ENCODE measurements around the gene PPP1CB. TPM values are rescaled to one million over a fixed set of nuclear protein-coding genes. Genes with fewer than 3 reads are reported as not detected.

PPP1CB gene
- polyA plus RNA-seq, 1 of the 3 experiments (the other 2 are of a cell fraction): 24.7 TPM

DNA sequence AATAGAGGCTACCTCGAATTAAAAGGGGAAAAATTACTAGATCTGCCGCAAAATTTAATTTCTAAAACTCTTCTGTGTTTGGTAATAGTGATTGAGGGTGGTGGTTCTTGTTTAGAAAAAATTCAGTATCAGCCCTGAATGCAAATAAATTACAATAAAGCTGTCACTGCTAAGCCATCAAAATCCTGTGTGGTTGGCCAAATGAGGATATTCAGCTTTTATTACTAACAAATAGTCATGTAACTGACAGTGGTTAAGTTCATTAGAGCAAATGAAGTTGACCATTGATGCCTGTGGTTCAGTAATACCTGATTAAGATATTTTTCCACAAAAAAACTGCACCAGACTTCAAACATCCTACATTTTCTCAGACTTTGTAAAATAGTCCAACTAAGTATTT, 14.4 kb downstream of the PPP1CB start:
- peaks cover 5 to 22% of the 10 kb centered on the region in 2 experiments for H3K36me3 ChIP-seq (replicated peaks in 1 of 2; ENCODE audit: control insufficient read depth in 1 of 2, insufficient read depth in 2 of 2, low read length in 1 of 2)
- peak overlapping the region; percentile 17 to 60; a peak in 3 of 4 replicates for H3K27ac ChIP-seq (ENCODE audit: low read depth in 2 of 2, low read length in 1 of 2)
- no peak overlapping the region for H3K4me2 ChIP-seq
- ChIA-PET POLR2A (no interaction called here), CTCF (interaction anchor here (0.9 to 2.3 kb wide), 6 partner anchors 8 to 199 kb away, joined by 3 to 15 read pairs (median 4); no protein-coding TSS in a partner anchor)
- no peaks in the 10 kb centered on the region for H3K9me3 ChIP-seq
- TF ChIP-seq SMC3 (IDR thresholded peaks at IDR 0.05; ENCODE audit: low read depth, low read length) (no peak), EZH2phosphoT487 (IDR thresholded peaks at IDR 0.05; ENCODE audit: borderline replicate concordance, low read depth) (no peak), YY1 (IDR thresholded peaks at IDR 0.05; ENCODE audit: low read depth) (no peak), RCOR1 (IDR thresholded peaks at IDR 0.05; ENCODE audit: low read length) (no peak), IRF3 (IDR thresholded peaks at IDR 0.05; ENCODE audit: low read depth, low read length) (no peak), FOXJ3 (CRISPR knock-in tag; IDR thresholded peaks at IDR 0.05) (no peak)
- TF ChIP-seq, protein P1, sequence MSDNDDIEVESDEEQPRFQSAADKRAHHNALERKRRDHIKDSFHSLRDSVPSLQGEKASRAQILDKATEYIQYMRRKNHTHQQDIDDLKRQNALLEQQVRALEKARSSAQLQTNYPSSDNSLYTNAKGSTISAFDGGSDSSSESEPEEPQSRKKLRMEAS (IDR thresholded peaks at IDR 0.05; ENCODE audit: low read depth): no peak
- TF ChIP-seq, protein P2, sequence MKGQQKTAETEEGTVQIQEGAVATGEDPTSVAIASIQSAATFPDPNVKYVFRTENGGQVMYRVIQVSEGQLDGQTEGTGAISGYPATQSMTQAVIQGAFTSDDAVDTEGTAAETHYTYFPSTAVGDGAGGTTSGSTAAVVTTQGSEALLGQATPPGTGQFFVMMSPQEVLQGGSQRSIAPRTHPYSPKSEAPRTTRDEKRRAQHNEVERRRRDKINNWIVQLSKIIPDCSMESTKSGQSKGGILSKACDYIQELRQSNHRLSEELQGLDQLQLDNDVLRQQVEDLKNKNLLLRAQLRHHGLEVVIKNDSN (IDR thresholded peaks at IDR 0.05; ENCODE audit: borderline replicate concordance, low read depth): no peak
- H3K27me3 ChIP-seq (ENCODE audit: insufficient read depth): no peaks in the 10 kb centered on the region
- H3K9me2 ChIP-seq: no peaks in the 10 kb centered on the region
- H3K4me3 ChIP-seq (ENCODE audit: low read depth in 2 of 2, low read length in 1 of 2): no peak overlapping the region
- H3F3A ChIP-seq (replicated peaks; ENCODE audit: insufficient read depth): peaks cover 18% of the 10 kb centered on the region
- no peak for DNase-seq
- H3K9ac ChIP-seq: no peak overlapping the region
- H3K4me1 ChIP-seq (ENCODE audit: control insufficient read depth in 1 of 2, insufficient read depth in 2 of 2, low read depth in 1 of 2, low read length in 1 of 2): peaks cover 5 to 21% of the 10 kb centered on the region in 2 experiments; a peak in 3 of 4 replicates
- peaks cover 100% of the 10 kb centered on the region for H3K79me2 ChIP-seq (ENCODE audit: insufficient read depth)
- 85% methylated on average over 2 of the region's 2 CpGs for WGBS (ENCODE audit: low lambda C conversion rate)
- no peak overlapping the region for H2AFZ ChIP-seq (ENCODE audit: low read depth)
- H4K20me1 ChIP-seq (ENCODE audit: insufficient read depth): peaks cover 98% of the 10 kb centered on the region

DNA sequence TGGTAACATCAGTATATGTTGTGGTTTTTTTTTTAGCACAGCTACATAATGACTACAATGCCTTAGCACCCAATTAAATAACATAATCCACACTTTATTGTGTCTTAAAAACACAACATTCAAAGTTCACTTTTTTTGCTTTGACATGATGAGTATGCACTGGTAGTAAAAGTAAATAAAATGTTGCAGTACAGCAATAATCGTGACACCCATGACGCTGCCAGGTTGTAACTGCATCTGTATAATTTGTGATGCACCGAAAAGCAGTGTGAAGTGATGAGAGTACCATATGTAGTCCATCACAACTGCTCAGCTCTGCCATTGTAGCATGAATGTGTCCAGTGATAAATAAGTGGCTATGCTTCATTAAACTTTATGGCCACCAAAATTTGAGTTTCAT, 15.7 kb downstream of the PPP1CB start:
- Histone ChIP-seq H3K79me2 (ENCODE audit: insufficient read depth) (peaks cover 100% of the 10 kb centered on the region), H3K36me3 (replicated peaks in 1 of 2; ENCODE audit: control insufficient read depth in 1 of 2, insufficient read depth in 2 of 2, low read length in 1 of 2) (peaks cover 0 to 20% of the 10 kb centered on the region in 2 experiments), H4K20me1 (ENCODE audit: insufficient read depth) (peaks cover 98% of the 10 kb centered on the region), H3K4me2 (no peak overlapping the region), H3K27me3 (ENCODE audit: insufficient read depth) (no peaks in the 10 kb centered on the region), H3K27ac (ENCODE audit: low read depth in 2 of 2, low read length in 1 of 2) (no peak overlapping the region), H2AFZ (ENCODE audit: low read depth) (no peak overlapping the region), H3K9me2 (no peaks in the 10 kb centered on the region), H3K9me3 (no peaks in the 10 kb centered on the region), H3K4me1 (ENCODE audit: control insufficient read depth in 1 of 2, insufficient read depth in 2 of 2, low read depth in 1 of 2, low read length in 1 of 2) (peaks cover 3 to 21% of the 10 kb centered on the region in 2 experiments; a peak in 3 of 4 replicates), H3F3A (replicated peaks; ENCODE audit: insufficient read depth) (peaks cover 18% of the 10 kb centered on the region), H3K9ac (no peak overlapping the region), H3K4me3 (ENCODE audit: low read depth in 2 of 2, low read length in 1 of 2) (no peak overlapping the region)
- no peak for DNase-seq
- ChIA-PET POLR2A (no interaction called here), CTCF (interaction anchor here (0.6 to 1.6 kb wide), 2 partner anchors 9 to 16 kb away, joined by 3 read pairs; no protein-coding TSS in a partner anchor)
- 95% methylated on average over 3 of the region's 3 CpGs for WGBS (ENCODE audit: low lambda C conversion rate)
- TF ChIP-seq TAF1 (IDR thresholded peaks at IDR 0.05; ENCODE audit: borderline replicate concordance, low read depth, low read length) (no peak), FOXJ3 (CRISPR knock-in tag; IDR thresholded peaks at IDR 0.05) (no peak), FOSL2 (IDR thresholded peaks at IDR 0.05; ENCODE audit: borderline replicate concordance, low read depth) (no peak), RAD21 (IDR thresholded peaks at IDR 0.05; ENCODE audit: low read length) (no peak), PBX3 (IDR thresholded peaks at IDR 0.05) (no peak), REST (IDR thresholded peaks at IDR 0.05; ENCODE audit: low read depth, low read length) (no peak), YY1 (IDR thresholded peaks at IDR 0.05; ENCODE audit: low read depth) (no peak), RCOR1 (IDR thresholded peaks at IDR 0.05; ENCODE audit: low read length) (no peak), EZH2phosphoT487 (IDR thresholded peaks at IDR 0.05; ENCODE audit: borderline replicate concordance, low read depth) (no peak), POLR2AphosphoS5 (IDR thresholded peaks at IDR 0.05; ENCODE audit: low read depth, low read length) (no peak), NRF1 (IDR thresholded peaks at IDR 0.05; ENCODE audit: low read depth, low read length) (no peak), RXRA (IDR thresholded peaks at IDR 0.05; ENCODE audit: borderline replicate concordance, low read depth) (no peak), TEAD4 (IDR thresholded peaks at IDR 0.05; ENCODE audit: borderline replicate concordance, insufficient read depth) (no peak), RFX5 (IDR thresholded peaks at IDR 0.05; ENCODE audit: low read length) (no peak), MXI1 (IDR thresholded peaks at IDR 0.05; ENCODE audit: low read depth, low read length) (no peak), SMC3 (IDR thresholded peaks at IDR 0.05; ENCODE audit: low read depth, low read length) (no peak)
- TF ChIP-seq, protein P2 (IDR thresholded peaks at IDR 0.05; ENCODE audit: borderline replicate concordance, low read depth): no peak

Measured in SK-N-SH (cell line).